GM18517 (cell line): ENCODE measurements around the gene ELP4.

ENCODE experiments used
- ATAC-seq: cut with Tn5 transposase; IDR thresholded peaks from one replicate; pipeline ENCODE4 v1.9.1; 2021; ENCODE audit warnings: mild to moderate bottlenecking, moderate library complexity; ENCODE audit not compliant: unreplicated experiment

The ELP4 gene

GRCh38 chr11:31808721-31809540 is 299.4 kb downstream of the ELP4 start:
- no peak for ATAC-seq

- ATAC-seq = no peak
These were observed 299.9 kb downstream of the ELP4 start for GRCh38 chr11:31809541-31809856.

GRCh38 chr11:31809857-31810778 is 300.6 kb downstream of the ELP4 start:
- ATAC-seq = no peak

GRCh38 chr11:31810779-31811647 is 301.4 kb downstream of the ELP4 start, which contains the start of gene PAX6:
Gene PAX6 (minus strand): TSS chr11:31811322. CDS start chr11:31806411, 4,911 bp downstream.
- ATAC-seq = peak; percentile 58

- no peak for ATAC-seq
These were observed 303.1 kb downstream of the ELP4 start for GRCh38 chr11:31812383-31813381.

- no peak for ATAC-seq
These were observed 304.0 kb downstream of the ELP4 start for GRCh38 chr11:31813391-31814175.

DNA sequence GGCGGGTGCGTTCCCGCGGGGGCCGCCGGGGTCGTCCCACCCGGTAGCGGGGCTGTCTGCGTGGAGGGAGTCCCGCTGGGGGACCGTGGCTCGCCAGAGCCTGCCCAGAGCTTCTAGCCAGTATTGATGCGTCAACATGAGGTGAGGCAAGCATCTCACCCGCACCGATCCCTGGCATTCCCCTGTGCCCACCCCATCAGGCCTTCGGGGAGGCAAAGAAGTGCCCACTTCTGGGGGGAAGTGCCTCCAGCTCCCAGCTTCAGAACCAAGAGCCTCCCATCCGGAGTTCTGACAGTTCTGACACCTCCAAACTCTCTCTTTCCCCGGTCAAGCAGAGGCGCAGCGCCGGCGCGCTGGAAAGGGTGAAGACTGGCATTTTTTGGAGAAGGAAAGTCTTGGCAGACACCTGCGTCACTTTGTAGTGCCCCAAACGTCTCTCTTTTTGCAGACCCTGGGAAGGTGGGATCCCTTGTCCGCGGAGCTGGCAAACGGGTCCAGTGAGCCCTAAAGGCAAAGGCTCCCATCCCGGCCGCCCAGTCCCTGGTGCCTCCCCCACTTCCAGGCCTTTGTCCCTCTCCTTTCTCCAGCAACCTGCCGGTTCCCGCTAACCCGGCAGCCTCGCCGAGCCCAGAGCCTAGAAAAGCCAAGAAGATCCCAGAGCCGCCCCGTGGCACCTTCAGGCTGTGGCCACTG is 304.8 kb downstream of the ELP4 start:
- ATAC-seq = no peak

DNA sequence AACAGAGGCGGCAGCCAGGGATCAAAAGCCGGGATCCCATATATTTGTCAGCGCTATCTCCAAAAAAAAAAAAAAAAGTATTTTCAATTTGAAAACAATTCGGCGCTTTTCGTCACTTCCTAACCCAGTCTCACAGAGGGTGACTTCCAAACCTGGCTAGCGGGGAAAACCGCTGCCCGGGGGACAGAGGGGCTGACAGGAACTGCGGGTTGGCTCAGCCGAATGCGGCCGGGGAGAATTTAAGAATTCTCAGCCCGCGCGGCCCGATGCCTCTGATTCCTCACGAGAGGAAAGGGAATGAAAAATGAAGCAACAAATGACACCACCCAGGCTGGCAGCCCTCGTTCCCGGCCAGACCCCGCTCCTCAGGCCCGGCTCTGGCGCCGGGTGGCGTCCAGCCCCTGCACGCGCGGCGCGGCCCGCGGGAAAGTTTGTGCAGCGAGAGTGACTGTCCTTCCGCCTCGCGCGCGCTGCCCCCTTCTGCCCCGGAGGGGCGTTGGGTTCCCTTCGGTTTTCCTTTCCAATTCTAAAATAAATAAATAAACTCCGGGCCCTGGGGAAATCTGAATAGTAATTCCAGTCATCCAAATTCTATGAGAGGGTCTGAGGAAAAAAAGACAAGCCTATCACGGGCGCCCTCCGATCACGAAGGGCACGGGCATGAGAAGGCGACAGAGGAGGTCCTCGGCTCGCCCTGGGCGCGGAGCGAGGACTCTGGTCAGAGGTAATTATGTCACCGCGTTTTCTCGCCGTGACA is 306.3 kb downstream of the ELP4 start:
- no peak for ATAC-seq

GRCh38 chr11:31816468-31817053 is 307.0 kb downstream of the ELP4 start:
- no peak for ATAC-seq

- ATAC-seq = no peak
These were observed 307.6 kb downstream of the ELP4 start for GRCh38 chr11:31817054-31817620.

GRCh38 chr11:31817621-31818424 is 308.3 kb downstream of the ELP4 start:
- ATAC-seq = no peak

DNA sequence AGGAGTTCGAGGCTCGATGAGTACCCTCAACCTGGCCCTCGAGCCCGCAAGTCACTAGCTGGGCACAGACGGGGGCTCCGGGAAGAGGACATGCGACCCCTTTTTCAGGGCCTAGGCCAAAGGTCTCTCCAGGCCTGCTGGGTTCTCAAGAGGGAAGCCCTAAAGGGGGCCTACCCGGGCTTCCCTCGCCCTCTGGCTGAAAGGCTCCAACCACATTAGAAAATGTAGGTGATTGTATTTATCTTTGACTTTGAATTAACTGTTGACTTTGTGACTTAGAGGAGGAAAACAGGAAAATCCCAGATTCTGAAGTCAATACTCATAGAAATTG is 308.8 kb downstream of the ELP4 start:
- ATAC-seq = no peak

DNA sequence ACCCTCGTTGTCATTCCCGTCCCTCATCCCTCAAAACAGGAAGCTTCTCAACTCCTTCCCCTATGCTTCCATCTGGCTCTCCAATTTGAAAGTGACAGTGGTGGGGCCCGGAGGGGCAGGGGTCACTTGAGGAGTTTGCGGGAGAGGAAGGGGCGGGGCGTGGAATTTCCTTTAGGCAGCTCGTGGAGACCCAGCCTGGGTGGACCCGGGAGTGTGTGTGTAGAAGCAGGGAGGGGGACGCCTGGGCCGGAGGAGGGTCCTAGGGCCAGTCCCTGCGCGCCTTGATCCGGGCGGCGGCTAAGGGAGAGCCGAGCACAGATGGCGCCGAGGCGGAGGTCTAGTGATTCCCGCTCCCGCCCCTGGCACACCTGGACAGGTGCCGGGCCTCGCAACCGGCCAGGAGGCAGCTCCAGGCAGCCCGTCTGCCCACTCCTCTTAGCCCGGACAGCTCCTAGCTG is 309.3 kb downstream of the ELP4 start:
- ATAC-seq = no peak

- no peak for ATAC-seq
These were observed 310.3 kb downstream of the ELP4 start for GRCh38 chr11:31819621-31820437.

DNA sequence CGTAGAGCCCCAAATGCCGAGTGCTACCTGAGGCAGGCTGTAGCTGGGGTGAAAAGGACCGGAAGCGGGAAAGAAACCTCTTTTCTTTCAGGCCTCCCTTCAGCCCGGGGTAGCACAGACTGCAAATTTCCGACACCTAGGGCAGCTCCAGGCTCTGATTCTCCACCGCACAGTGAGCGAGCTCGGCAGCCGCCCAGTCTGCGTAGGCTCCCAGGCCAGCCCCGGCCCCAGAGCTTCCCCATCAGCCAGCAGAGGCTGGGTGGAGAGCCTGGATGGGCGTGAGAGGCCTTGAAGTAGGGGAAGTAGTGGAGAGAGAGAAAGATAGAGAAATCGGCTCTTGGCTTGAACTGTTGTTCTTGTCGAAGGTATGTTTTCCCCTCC is 310.9 kb downstream of the ELP4 start:
- no peak for ATAC-seq
